Left ventricle myocardium inferior (tissue), 1 donor: ENCODE results near the gene CCL13. TPM values are rescaled to one million over a fixed set of nuclear protein-coding genes. Genes with fewer than 3 reads are reported as not detected.

ENCODE experiments used
- DNase-seq: peaks from one replicate; pipeline ENCODE4 v3.0.0-alpha.2; 2020
- H3K27ac ChIP-seq: fragments of 200-600 bp; replicated peaks from 2 replicates; pipeline ENCODE4 v1.8.0; 2021
- H3K27me3 ChIP-seq: fragments of 200-600 bp; 2 replicates; pipeline ENCODE4 v1.8.0; 2021; ENCODE audit warnings: low read depth
- H3K36me3 ChIP-seq: fragments of 200-600 bp; 2 replicates; pipeline ENCODE4 v1.8.0; 2021
- H3K4me1 ChIP-seq: fragments of 200-600 bp; 2 replicates; pipeline ENCODE4 v1.8.0; 2021
- H3K4me3 ChIP-seq: fragments of 200-600 bp; 2 replicates; pipeline ENCODE4 v1.8.0; 2021; ENCODE audit warnings: mild to moderate bottlenecking, moderate library complexity
- H3K9me3 ChIP-seq: fragments of 200-600 bp; replicated peaks from 2 replicates; pipeline ENCODE4 v1.8.0; 2021
- CTCF ChIP-seq: fragments of 200-600 bp; IDR thresholded peaks from 2 replicates; pipeline ENCODE4 v1.8.0; 2021; ENCODE audit warnings: antibody characterized with exemption, mild to moderate bottlenecking, borderline replicate concordance
- intact Hi-C: fragments of 100-400 bp; cut with micrococcal nuclease; formaldehyde crosslinking; loops from one replicate; pipeline ENCODE4 v1.11.0; 2022
- total RNA-seq: library from RNA; stranded (reverse); fragmentation: NEBNext Ultra II Directional; extraction: Animal tissue kit (Norgen Biotek cat#: 25700); gene quantifications from one replicate; pipeline ENCODE4 v1.2.1, GENCODE V29; 2021
- donor health status: DM: no; HTN: yes; CAD: no; lungs with severe emphysema.

CCL13 gene
- total RNA-seq, 1 donor from 2014 or later = 0.74 TPM

DNA sequence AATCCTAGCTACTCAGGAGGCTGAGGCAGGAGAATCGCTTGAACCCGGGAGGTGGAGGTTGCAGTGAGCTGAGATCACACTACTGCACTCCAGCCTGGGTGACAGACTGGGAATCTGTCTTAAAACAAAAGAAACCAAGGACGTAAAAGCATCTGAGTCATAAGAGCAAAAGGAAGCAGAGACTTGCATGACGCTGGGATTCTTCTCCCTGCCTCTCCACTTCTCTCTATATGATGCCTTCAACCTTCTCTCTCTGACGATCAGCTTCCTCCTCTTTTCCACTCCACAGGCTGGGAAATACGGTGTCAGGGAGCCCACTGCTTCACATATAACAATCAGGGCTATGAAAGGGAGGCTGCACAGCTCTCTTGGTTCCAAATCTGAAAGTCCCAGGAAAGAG, 49.9 kb downstream of the CCL13 start:
- intact Hi-C loops = no loop called here
- Histone ChIP-seq H3K4me1 (no peaks in the 10 kb centered on the region), H3K4me3 (no peak overlapping the region), H3K27ac (no peak overlapping the region), H3K36me3 (no peaks in the 10 kb centered on the region), H3K9me3 (no peaks in the 10 kb centered on the region), H3K27me3 (peaks cover 62% of the 10 kb centered on the region)
- TF ChIP-seq CTCF = no peak
- DNase-seq = no peak

Other genes with a start within 250 kb of the CCL13 start
- 24.3 TPM for gene CCL2, start 101.2 kb upstream of the CCL13 start, total RNA-seq
- not detected for gene CCL7, start 86.3 kb upstream of the CCL13 start, total RNA-seq
- 3.8 TPM for gene CCL11, start 70.7 kb upstream of the CCL13 start, total RNA-seq
- gene CCL8, start 37.0 kb upstream of the CCL13 start, total RNA-seq = 0.41 TPM
- gene CCL1, start 6.8 kb downstream of the CCL13 start, total RNA-seq = not detected
- gene TMEM132E, start 223.1 kb downstream of the CCL13 start, total RNA-seq = 0.05 TPM